Stimulated activated CD8-positive, alpha-beta memory T cell treated with anti-CD3 and anti-CD28 coated beads, Interleukin-12 subunit alpha, Interleukin-12 subunit beta, amount 100 ng/mL, for 24 hours (primary cell): ENCODE data around the gene TAS2R20.

ENCODE experiments used
- DNase-seq: peaks from one replicate; pipeline ENCODE4 v3.0.0-alpha.2; 2020; ENCODE audit errors: extremely low read depth

Gene TAS2R20

DNA sequence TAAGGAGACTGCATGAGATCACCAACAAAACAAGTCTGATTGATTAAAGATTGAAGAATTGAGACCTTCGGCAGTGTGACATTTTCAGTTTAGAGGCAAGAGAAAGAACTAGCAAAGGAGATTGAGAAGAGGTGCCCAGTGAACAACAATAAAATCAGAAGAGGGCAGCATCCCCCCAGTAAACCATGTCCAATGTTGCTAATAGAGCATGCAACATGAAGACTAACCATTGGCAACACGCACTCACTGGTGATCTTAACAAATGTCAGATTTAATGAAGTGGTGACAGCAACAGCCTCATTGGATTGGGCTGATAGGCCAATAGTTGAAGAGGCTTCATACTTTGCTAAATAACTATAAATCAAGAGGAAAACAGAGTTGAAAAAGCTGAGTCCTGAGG, 38.3 kb downstream of the TAS2R20 start:
- DNase-seq, result no peak

DNA sequence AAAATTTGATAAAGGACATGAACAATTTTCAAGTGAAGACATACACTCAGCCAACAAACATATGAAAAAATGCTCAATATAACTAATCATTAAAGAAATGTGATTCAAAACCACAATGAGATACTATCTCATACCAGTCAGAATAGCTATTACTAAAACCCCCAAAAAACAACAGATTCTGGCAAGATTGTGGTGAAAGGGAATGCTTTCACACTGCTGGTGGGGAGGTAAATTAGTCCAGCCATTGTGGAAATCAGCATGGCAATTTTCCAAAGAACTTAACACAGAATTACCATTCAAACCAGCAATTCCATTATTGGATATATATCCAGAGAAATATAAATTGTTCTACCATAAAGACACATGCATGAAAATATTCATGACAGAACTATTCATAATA, 40.4 kb downstream of the TAS2R20 start:
- no peak for DNase-seq

DNA sequence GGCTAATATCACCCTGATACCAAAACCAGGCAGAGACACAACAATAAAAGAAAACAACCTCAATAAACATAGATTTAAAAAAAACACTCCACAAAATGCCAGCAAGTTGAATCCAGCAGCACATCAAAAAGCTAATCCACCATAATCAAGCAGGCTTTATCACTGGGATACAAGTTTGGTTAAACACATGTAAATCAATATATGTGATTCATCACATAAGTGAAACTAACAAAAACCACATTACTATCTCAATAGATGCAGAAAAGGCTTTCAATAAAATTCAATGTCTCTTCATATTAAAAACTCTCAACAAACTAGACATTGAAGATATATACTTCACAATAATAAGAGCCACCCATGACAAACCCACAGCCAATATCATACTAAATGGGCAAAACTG, 42.0 kb downstream of the TAS2R20 start:
- DNase-seq, result no peak

DNA sequence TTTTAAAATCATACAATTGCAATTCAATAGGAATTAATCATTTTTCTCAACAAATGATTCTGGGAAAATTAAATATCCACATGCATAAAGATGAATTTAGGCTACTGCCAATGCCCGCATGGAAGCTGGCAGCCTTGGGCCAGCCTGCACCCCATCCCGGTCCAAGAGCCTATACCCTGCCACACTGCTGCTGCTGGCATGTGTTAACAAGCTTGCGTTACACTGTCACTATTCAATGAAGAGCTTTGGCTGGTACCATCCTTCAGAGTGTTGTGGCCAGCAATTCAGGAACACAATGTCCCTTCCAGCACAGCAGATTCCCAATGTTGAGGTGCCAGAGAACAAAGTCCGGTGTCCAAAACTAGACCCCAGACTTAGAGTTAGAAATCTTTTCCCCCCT, 45.5 kb downstream of the TAS2R20 start:
- no peak for DNase-seq
